Keratinocyte (primary cell): ENCODE results near the gene RBBP6. TPM values are rescaled to one million over a fixed set of nuclear protein-coding genes. Genes with fewer than 3 reads are reported as not detected.
A peak's percentile ranks its signal among the peaks of the same experiment; 100 is the strongest.

ENCODE experiments used
- DNase-seq: peaks from one replicate; pipeline ENCODE4 v3.0.0-alpha.2; 2011; ENCODE audit warnings: low read depth, missing footprints, low spot score
- FAIRE-seq: peaks from 2 replicates; lab custom pipeline; 2011; peaks lifted over from hg19 to GRCh38; lab: Jason Lieb, UNC
- H2AFZ ChIP-seq: 2 replicates; pipeline ENCODE4 v1.6.0; 2012; ENCODE audit warnings: low read length, control low read depth, inconsistent platforms; ENCODE audit not compliant: control insufficient read depth
- H3K27ac ChIP-seq: 2 replicates; pipeline ENCODE4 v1.5.1; 2011; ENCODE audit warnings: low read length; ENCODE audit not compliant: control insufficient read depth, insufficient read depth
- H3K27me3 ChIP-seq: 3 replicates; pipeline ENCODE4 v1.6.0; 2011; ENCODE audit warnings: low read length; ENCODE audit not compliant: control insufficient read depth, insufficient read depth; ENCODE audit errors: extremely low read depth
- H3K36me3 ChIP-seq, 2 experiments: 2 replicates in 1 of 2; 3 replicates in 1 of 2; pipeline ENCODE4 v1.5.1; 2011; ENCODE audit warnings: low read length in 2 of 2, mild to moderate bottlenecking in 1 of 2; ENCODE audit not compliant: control insufficient read depth in 2 of 2, insufficient read depth in 2 of 2; ENCODE audit errors: extremely low read depth in 1 of 2
- H3K4me1 ChIP-seq: 3 replicates; pipeline ENCODE4 v1.5.1; 2011; ENCODE audit warnings: low read length; ENCODE audit not compliant: control insufficient read depth, insufficient read depth; ENCODE audit errors: extremely low read depth
- H3K4me2 ChIP-seq: 3 replicates; pipeline ENCODE4 v1.6.0; 2011; ENCODE audit warnings: low read depth, low read length; ENCODE audit not compliant: control insufficient read depth, insufficient read depth; ENCODE audit errors: extremely low read depth
- H3K4me3 ChIP-seq, 3 experiments: fragments of 200-600 bp in 1 of 3; sonication (generic) in 1 of 3; 2 replicates in 2 of 3; 3 replicates in 1 of 3; pipeline ENCODE4 v1.5.1; 2011 to 2016; ENCODE audit warnings: low read length in 3 of 3, mild to moderate bottlenecking in 3 of 3, control low read depth in 2 of 3, inconsistent platforms in 1 of 3, low read depth in 1 of 3, mixed read lengths in 1 of 3, mixed run types in 1 of 3, moderate library complexity in 1 of 3; ENCODE audit not compliant: control insufficient read depth in 2 of 3, insufficient read depth in 2 of 3; ENCODE audit errors: extremely low read depth in 1 of 3
- H3K79me2 ChIP-seq: 2 replicates; pipeline ENCODE4 v1.6.0; 2012; ENCODE audit warnings: low read length; ENCODE audit not compliant: control insufficient read depth, insufficient read depth
- H3K9ac ChIP-seq: 3 replicates; pipeline ENCODE4 v1.6.0; 2011; ENCODE audit warnings: low read length; ENCODE audit not compliant: control insufficient read depth, insufficient read depth; ENCODE audit errors: extremely low read depth
- H3K9me1 ChIP-seq: 3 replicates; pipeline ENCODE4 v1.6.0; 2011; ENCODE audit warnings: low read length; ENCODE audit not compliant: control insufficient read depth, insufficient read depth; ENCODE audit errors: extremely low read depth
- H3K9me3 ChIP-seq: 2 replicates; pipeline ENCODE4 v1.5.1; 2012; ENCODE audit warnings: low read depth, low read length; ENCODE audit not compliant: control insufficient read depth
- H4K20me1 ChIP-seq: 3 replicates; pipeline ENCODE4 v1.6.0; 2011; ENCODE audit warnings: low read length; ENCODE audit not compliant: control insufficient read depth, insufficient read depth; ENCODE audit errors: extremely low read depth
- CTCF ChIP-seq, 3 experiments: IDR thresholded peaks in 1 of 3; conservative IDR thresholded peaks in 1 of 3; optimal IDR thresholded peaks in 1 of 3; 2 replicates in 2 of 3; 3 replicates in 1 of 3; pipeline versions ENCODE3 to v1.5.1; 2011; ENCODE audit warnings: low read length in 3 of 3, mild to moderate bottlenecking in 3 of 3, moderate library complexity in 2 of 3, control low read depth in 1 of 3, inconsistent platforms in 1 of 3; ENCODE audit not compliant: insufficient read depth in 2 of 3; ENCODE audit errors: extremely low read depth in 1 of 3
- EZH2 ChIP-seq: IDR thresholded peaks from one replicate; pipeline ENCODE4 v1.6.1; 2012; ENCODE audit warnings: inconsistent platforms, mild to moderate bottlenecking, low read length, moderate library complexity
- dilution Hi-C: fragments of 300-500 bp; cut with MboI; formaldehyde crosslinking; loops from one replicate; pipeline ENCODE4 v1.7.0; 2020; ENCODE audit warnings: low sequenced_read_pairs; ENCODE audit not compliant: extremely low pct_ligation_motif_present
- polyA plus RNA-seq, 5 experiments: library from polyadenylated mRNA; depleted of rRNA in 3 of 5; stranded (reverse) in 3 of 5; stranded (forward) in 1 of 5; unstranded in 1 of 5; fragments of >200 nt; gene quantifications; 1 replicate in 1 of 5; 2 replicates in 3 of 5; 3 replicates in 1 of 5; pipeline versions ENCODE4 v1.2.1 to v1.2.3, GENCODE V29; 2011 to 2012; ENCODE audit warnings: missing spikeins in 2 of 5, low read depth in 1 of 5, low replicate concordance in 1 of 5

Gene RBBP6
- polyA plus RNA-seq, 1 donor (not counting 4 experiments of a cell fraction or from before 2014, with no cell fraction given) = 32.1 TPM

GRCh38 chr16:24522751-24523150, 16.6 kb upstream of the RBBP6 start:
- dilution Hi-C loops = no loop called here
- Histone ChIP-seq H3K4me1 (peaks cover 14% of the 10 kb centered on the region), H3K4me3 (no peak overlapping the region), H4K20me1 (no peaks in the 10 kb centered on the region), H3K9me1 (no peaks in the 10 kb centered on the region), H3K9ac (no peak overlapping the region), H3K4me2 (no peak overlapping the region), H3K9me3 (no peaks in the 10 kb centered on the region), H3K79me2 (no peaks in the 10 kb centered on the region), H2AFZ (no peak overlapping the region), H3K27ac (no peak overlapping the region), H3K27me3 (no peaks in the 10 kb centered on the region), H3K36me3 (no peaks in the 10 kb centered on the region)
- FAIRE-seq = no peak
- TF ChIP-seq CTCF (optimal IDR thresholded peaks at IDR 0.05 in 1 of 3, IDR thresholded peaks at IDR 0.05 in 1 of 3, conservative IDR thresholded peaks at IDR 0.05 in 1 of 3; ENCODE audit: extremely low read depth in 1 of 3, insufficient read depth in 2 of 3, low read length in 3 of 3) (no peak), EZH2 (no peak)
- DNase-seq = no peak

DNA sequence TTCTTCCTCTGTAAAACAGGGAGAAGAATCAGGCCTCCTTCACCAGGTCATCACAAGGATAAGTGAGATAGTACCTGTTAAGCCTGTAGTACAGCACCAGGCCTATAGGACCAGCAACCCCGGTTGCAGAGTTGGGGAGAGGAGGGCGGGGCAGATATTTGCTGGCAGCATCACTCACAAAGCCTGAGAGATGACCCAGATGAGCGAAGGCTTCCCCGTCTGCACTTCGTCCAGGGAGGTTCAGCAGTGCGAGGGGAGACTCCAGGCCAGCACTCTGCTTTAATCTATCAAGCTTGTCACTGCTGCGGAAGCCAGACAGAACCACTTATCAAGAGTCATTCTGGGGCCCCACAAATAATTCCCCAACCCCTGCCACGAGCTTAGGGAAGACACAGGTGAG, 15.8 kb upstream of the RBBP6 start:
- Histone ChIP-seq H2AFZ (no peak overlapping the region), H3K9ac (no peak overlapping the region), H3K36me3 (no peaks in the 10 kb centered on the region), H3K9me3 (no peaks in the 10 kb centered on the region), H3K27ac (no peak overlapping the region), H4K20me1 (no peaks in the 10 kb centered on the region), H3K4me2 (no peak overlapping the region), H3K4me3 (no peak overlapping the region), H3K4me1 (peaks cover 14% of the 10 kb centered on the region), H3K9me1 (no peaks in the 10 kb centered on the region), H3K27me3 (no peaks in the 10 kb centered on the region), H3K79me2 (no peaks in the 10 kb centered on the region)
- no peak for FAIRE-seq
- no peak for DNase-seq
- no peak for TF ChIP-seq EZH2
- TF ChIP-seq CTCF (optimal IDR thresholded peaks at IDR 0.05 in 1 of 3, IDR thresholded peaks at IDR 0.05 in 1 of 3, conservative IDR thresholded peaks at IDR 0.05 in 1 of 3; ENCODE audit: extremely low read depth in 1 of 3, insufficient read depth in 2 of 3, low read length in 3 of 3) = peak in 1 of 3 experiments; percentile 12
- dilution Hi-C loops = no loop called here
